ENCODE measurements around the gene KCND1. TPM values are rescaled to one million over a fixed set of nuclear protein-coding genes. Genes with fewer than 3 reads are reported as not detected.

The KCND1 gene
- 1 to 10 TPM; 1.5 to 3.7 (median 2.2) TPM for total RNA-seq
- polyA plus RNA-seq: 1 to 10 TPM; 1.5 to 2.3 (median 2.0) TPM
- long read RNA-seq, donor 1: 0 reads
- long read RNA-seq, donor 2: 0 reads

- no peak for DNase-seq
- Histone ChIP-seq H3K4me3 (peak within 1 kb of the TSS in 6 of 8 donors; percentile 13 to 64 (median 22)), H3K9me3 (no peaks in the 10 kb centered on the region), H3K36me3 (peaks cover 0 to 32% (median 17%) of the 10 kb centered on the region in 6 donors), H3K4me1 (peaks cover 0 to 17% (median 11%) of the 10 kb centered on the region in 6 donors), H3K27me3 (replicated peaks in 1 of 7) (peaks cover 0 to 13% (median 0%) of the 10 kb centered on the region in 7 donors), H3K27ac (peak within 1 kb of the TSS in 5 of 8 donors; percentile 37 to 66 (median 48))
- WGBS, 5 donors: 1 to 30% (median 4%) methylated on average over 15 to 28 of the region's 28 CpGs
- intact Hi-C loops (cut with DNase I; ENCODE audit: low total_unique reads): no loop called here
- TF ChIP-seq POLR2AphosphoS5 (IDR thresholded peaks at IDR 0.05): peak; percentile 18 to 57 (median 40)
- TF ChIP-seq POLR2A (IDR thresholded peaks at IDR 0.05): no peak
- TF ChIP-seq, protein P1, sequence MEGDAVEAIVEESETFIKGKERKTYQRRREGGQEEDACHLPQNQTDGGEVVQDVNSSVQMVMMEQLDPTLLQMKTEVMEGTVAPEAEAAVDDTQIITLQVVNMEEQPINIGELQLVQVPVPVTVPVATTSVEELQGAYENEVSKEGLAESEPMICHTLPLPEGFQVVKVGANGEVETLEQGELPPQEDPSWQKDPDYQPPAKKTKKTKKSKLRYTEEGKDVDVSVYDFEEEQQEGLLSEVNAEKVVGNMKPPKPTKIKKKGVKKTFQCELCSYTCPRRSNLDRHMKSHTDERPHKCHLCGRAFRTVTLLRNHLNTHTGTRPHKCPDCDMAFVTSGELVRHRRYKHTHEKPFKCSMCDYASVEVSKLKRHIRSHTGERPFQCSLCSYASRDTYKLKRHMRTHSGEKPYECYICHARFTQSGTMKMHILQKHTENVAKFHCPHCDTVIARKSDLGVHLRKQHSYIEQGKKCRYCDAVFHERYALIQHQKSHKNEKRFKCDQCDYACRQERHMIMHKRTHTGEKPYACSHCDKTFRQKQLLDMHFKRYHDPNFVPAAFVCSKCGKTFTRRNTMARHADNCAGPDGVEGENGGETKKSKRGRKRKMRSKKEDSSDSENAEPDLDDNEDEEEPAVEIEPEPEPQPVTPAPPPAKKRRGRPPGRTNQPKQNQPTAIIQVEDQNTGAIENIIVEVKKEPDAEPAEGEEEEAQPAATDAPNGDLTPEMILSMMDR (IDR thresholded peaks at IDR 0.05 in 8 of 11, conservative IDR thresholded peaks at IDR 0.05 in 3 of 11): no peak
Measured at GRCh38 chrX:48971249-48972219, at the start of gene KCND1. Gene KCND1 (minus strand): TSS chrX:48971844. CDS start chrX:48970271, 1,573 bp downstream.

GRCh38 chrX:49019599-49020249 lies 48.1 kb upstream of the KCND1 start:
- TF ChIP-seq, protein P1 (IDR thresholded peaks at IDR 0.05 in 8 of 11, conservative IDR thresholded peaks at IDR 0.05 in 3 of 11): no peak
- TF ChIP-seq POLR2AphosphoS5 (IDR thresholded peaks at IDR 0.05) (no peak), POLR2A (IDR thresholded peaks at IDR 0.05) (no peak)
- intact Hi-C loops (cut with DNase I; ENCODE audit: low total_unique reads): no loop called here
- H3K27me3 ChIP-seq (replicated peaks in 1 of 7): no peaks in the 10 kb centered on the region
- H3K9me3 ChIP-seq: no peaks in the 10 kb centered on the region
- H3K27ac ChIP-seq: no peak overlapping the region
- H3K4me3 ChIP-seq: no peak overlapping the region
- peaks cover 0 to 4% (median 0%) of the 10 kb centered on the region in 6 donors for H3K36me3 ChIP-seq
- no peak for DNase-seq
- H3K4me1 ChIP-seq: no peaks in the 10 kb centered on the region
- 58 to 89% (median 79%) methylated on average over 7 of the region's 7 CpGs for WGBS, 5 donors

DNA sequence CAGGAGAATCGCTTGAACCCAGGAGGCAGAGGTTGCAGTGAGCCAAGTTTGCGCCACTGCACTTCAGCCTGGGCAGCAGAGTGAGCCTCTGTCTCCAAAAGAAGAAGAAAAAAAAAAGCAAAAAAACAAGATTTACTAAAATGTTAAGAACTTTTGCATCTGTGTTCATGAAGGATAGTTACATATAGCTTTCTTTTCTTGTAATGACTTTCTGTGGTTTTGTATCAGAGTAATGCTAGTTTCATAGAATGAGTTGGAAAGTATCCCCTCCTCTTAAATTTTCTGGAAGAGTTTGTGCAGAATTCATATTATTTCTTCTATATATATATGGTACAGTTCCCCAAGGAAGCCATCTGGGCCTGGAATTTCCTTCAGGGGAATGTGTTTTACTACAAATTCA lies 47.4 kb upstream of the KCND1 start:
- 76 to 95% (median 80%) methylated on average over 2 of the region's 2 CpGs for WGBS, 5 donors
- H3K36me3 ChIP-seq: no peaks in the 10 kb centered on the region
- H3K4me3 ChIP-seq: no peak overlapping the region
- intact Hi-C loops (cut with DNase I; ENCODE audit: low total_unique reads): no loop called here
- H3K27me3 ChIP-seq (replicated peaks in 1 of 7): no peaks in the 10 kb centered on the region
- peak; percentile 20 for DNase-seq
- no peak overlapping the region for H3K27ac ChIP-seq
- no peaks in the 10 kb centered on the region for H3K4me1 ChIP-seq
- TF ChIP-seq, protein P1 (IDR thresholded peaks at IDR 0.05 in 8 of 11, conservative IDR thresholded peaks at IDR 0.05 in 3 of 11): no peak
- no peak for TF ChIP-seq POLR2A (IDR thresholded peaks at IDR 0.05)
- TF ChIP-seq POLR2AphosphoS5 (IDR thresholded peaks at IDR 0.05): no peak
- H3K9me3 ChIP-seq: no peaks in the 10 kb centered on the region

All from spleen (tissue), 13 donors.